ENCODE measurements around the gene HMOX2.

HMOX2 gene

GRCh38 chr16:4475880-4476788, at the start of gene HMOX2:
Gene HMOX2 (plus strand): TSS chr16:4476398. CDS start chr16:4505525, 29,127 bp downstream.
- DNase-seq (ENCODE audit: low spot score) = peak; percentile 96

GRCh38 chr16:4426722-4427372, 49.4 kb upstream of the HMOX2 start:
- no peak for DNase-seq (ENCODE audit: low spot score)

GRCh38 chr16:4428500-4428899, 47.7 kb upstream of the HMOX2 start:
- no peak for DNase-seq (ENCODE audit: low spot score)

GRCh38 chr16:4431023-4431422, 45.2 kb upstream of the HMOX2 start:
- no peak for DNase-seq (ENCODE audit: low spot score)

- DNase-seq (ENCODE audit: low spot score) = no peak
Measured at GRCh38 chr16:4433228-4433627, 43.0 kb upstream of the HMOX2 start.

- DNase-seq (ENCODE audit: low spot score) = no peak
Measured at GRCh38 chr16:4433914-4434787, 42.0 kb upstream of the HMOX2 start.

- no peak for DNase-seq (ENCODE audit: low spot score)
Measured at GRCh38 chr16:4435337-4436067, 40.7 kb upstream of the HMOX2 start.

- DNase-seq (ENCODE audit: low spot score) = no peak
Measured at GRCh38 chr16:4437366-4437765, 38.8 kb upstream of the HMOX2 start.

GRCh38 chr16:4442371-4442770, 33.8 kb upstream of the HMOX2 start:
- DNase-seq (ENCODE audit: low spot score) = no peak

- no peak for DNase-seq (ENCODE audit: low spot score)
Measured at GRCh38 chr16:4443271-4443670, 32.9 kb upstream of the HMOX2 start.

- no peak for DNase-seq (ENCODE audit: low spot score)
Measured at GRCh38 chr16:4443986-4444385, 32.2 kb upstream of the HMOX2 start.

GRCh38 chr16:4450430-4450829, 25.8 kb upstream of the HMOX2 start:
- no peak for DNase-seq (ENCODE audit: low spot score)

- no peak for DNase-seq (ENCODE audit: low spot score)
Measured at GRCh38 chr16:4450931-4451519, 25.2 kb upstream of the HMOX2 start.

GRCh38 chr16:4452674-4453073, 23.5 kb upstream of the HMOX2 start:
- no peak for DNase-seq (ENCODE audit: low spot score)

- no peak for DNase-seq (ENCODE audit: low spot score)
Measured at GRCh38 chr16:4454623-4455022, 21.6 kb upstream of the HMOX2 start.

GRCh38 chr16:4455081-4455480, 21.1 kb upstream of the HMOX2 start:
- DNase-seq (ENCODE audit: low spot score) = no peak

GRCh38 chr16:4455951-4456350, 20.2 kb upstream of the HMOX2 start:
- DNase-seq (ENCODE audit: low spot score) = no peak

GRCh38 chr16:4460936-4461249, 15.3 kb upstream of the HMOX2 start:
- no peak for DNase-seq (ENCODE audit: low spot score)

GRCh38 chr16:4461250-4462085, 14.7 kb upstream of the HMOX2 start:
- no peak for DNase-seq (ENCODE audit: low spot score)

GRCh38 chr16:4463522-4464163, 12.6 kb upstream of the HMOX2 start:
- no peak for DNase-seq (ENCODE audit: low spot score)
